Activated B cell treated with CpG ODN at 0.5 μM for 24 hours (primary cell): ENCODE measurements around the gene COL23A1. TPM values are rescaled to one million over a fixed set of nuclear protein-coding genes. Genes with fewer than 3 reads are reported as not detected.

ENCODE experiments used
- ATAC-seq: fragments of 200-7000 bp; cut with Tn5 transposase; one replicate; pipeline ENCODE4 v1.10.0; 2021; ENCODE audit warnings: low read depth, mild to moderate bottlenecking, moderate library complexity
- CTCF ChIA-PET: fragments of 350-600 bp; sonication (Branson Sonifier 250); formaldehyde crosslinking; loops from one replicate; lab custom pipeline; 2021; ENCODE audit warnings: antibody characterized with exemption; lab: Charles Lee
- POLR2A ChIA-PET: fragments of 350-600 bp; sonication (Branson Sonifier 250); formaldehyde crosslinking; loops from one replicate; lab custom pipeline; 2021; ENCODE audit warnings: antibody characterized with exemption; lab: Charles Lee
- DNase-seq: peaks from one replicate; pipeline ENCODE4 v3.0.0; 2022
- H3K27ac Mint-ChIP-seq: one replicate; pipeline ENCODE4 v1.8.0; 2020; ENCODE audit warnings: mixed read lengths
- H3K27me3 Mint-ChIP-seq: one replicate; pipeline ENCODE4 v1.8.0; 2021; ENCODE audit warnings: mixed read lengths
- H3K36me3 Mint-ChIP-seq: one replicate; pipeline ENCODE4 v1.8.0; 2021; ENCODE audit warnings: low read depth, mixed read lengths
- H3K4me1 Mint-ChIP-seq: one replicate; pipeline ENCODE4 v1.8.0; 2021; ENCODE audit warnings: mixed read lengths
- H3K4me3 Mint-ChIP-seq: one replicate; pipeline ENCODE4 v1.8.0; 2020; ENCODE audit warnings: mild to moderate bottlenecking, mixed read lengths
- H3K9me3 Mint-ChIP-seq: one replicate; pipeline ENCODE4 v1.8.0; 2020; ENCODE audit warnings: mixed read lengths
- CTCF ChIP-seq: fragments of 200-600 bp; IDR thresholded peaks from one replicate; pipeline ENCODE4 v1.8.0; 2022; ENCODE audit warnings: antibody characterized with exemption, mild to moderate bottlenecking
- intact Hi-C: fragments of 100-400 bp; cut with micrococcal nuclease; formaldehyde crosslinking; loops from one replicate; pipeline ENCODE4 v1.15.1; 2024
- total RNA-seq: library from RNA; stranded (reverse); gene quantifications from 2 replicates; pipeline ENCODE4 v1.2.3, GENCODE V29; 2022

Gene COL23A1
- total RNA-seq, 1 donor from 2014 or later = not detected

GRCh38 chr5:178366998-178367735, 223.0 kb downstream of the COL23A1 start:
- H3K9me3 Mint-ChIP-seq = peaks cover 5% of the 10 kb centered on the region
- no peak for ATAC-seq
- H3K4me1 Mint-ChIP-seq = no peaks in the 10 kb centered on the region
- intact Hi-C loops = no loop called here
- H3K27ac Mint-ChIP-seq = no peak overlapping the region
- H3K36me3 Mint-ChIP-seq = no peaks in the 10 kb centered on the region
- no peak overlapping the region for H3K4me3 Mint-ChIP-seq
- TF ChIP-seq CTCF = no peak
- ChIA-PET CTCF (no interaction called here), POLR2A (no interaction called here)
- no peak for DNase-seq
- peaks cover 1% of the 10 kb centered on the region for H3K27me3 Mint-ChIP-seq

- no peak for DNase-seq
- no peaks in the 10 kb centered on the region for H3K36me3 Mint-ChIP-seq
- ATAC-seq = no peak
- H3K4me3 Mint-ChIP-seq = no peak overlapping the region
- no peak overlapping the region for H3K27ac Mint-ChIP-seq
- ChIA-PET POLR2A (no interaction called here), CTCF (no interaction called here)
- no peak for TF ChIP-seq CTCF
- no peaks in the 10 kb centered on the region for H3K4me1 Mint-ChIP-seq
- no peaks in the 10 kb centered on the region for H3K27me3 Mint-ChIP-seq
- peaks cover 5% of the 10 kb centered on the region for H3K9me3 Mint-ChIP-seq
- intact Hi-C loops = no loop called here
Observed at GRCh38 chr5:178365501-178366440, 224.4 kb downstream of the COL23A1 start.

- H3K27ac Mint-ChIP-seq = no peak overlapping the region
- ATAC-seq (no peak), DNase-seq (no peak)
- TF ChIP-seq CTCF = no peak
- H3K4me1 Mint-ChIP-seq = no peaks in the 10 kb centered on the region
- no peaks in the 10 kb centered on the region for H3K27me3 Mint-ChIP-seq
- H3K9me3 Mint-ChIP-seq = peaks cover 2% of the 10 kb centered on the region
- intact Hi-C loops = no loop called here
- H3K4me3 Mint-ChIP-seq = no peak overlapping the region
- ChIA-PET POLR2A (no interaction called here), CTCF (no interaction called here)
- H3K36me3 Mint-ChIP-seq = no peaks in the 10 kb centered on the region
Observed at GRCh38 chr5:178364326-178364675, 225.9 kb downstream of the COL23A1 start.

GRCh38 chr5:178363501-178364325, 226.5 kb downstream of the COL23A1 start:
- ChIA-PET POLR2A (no interaction called here), CTCF (no interaction called here)
- ATAC-seq (no peak), DNase-seq (no peak)
- H3K27ac Mint-ChIP-seq = no peak overlapping the region
- intact Hi-C loops = no loop called here
- no peak overlapping the region for H3K4me3 Mint-ChIP-seq
- no peak for TF ChIP-seq CTCF
- no peaks in the 10 kb centered on the region for H3K4me1 Mint-ChIP-seq
- no peaks in the 10 kb centered on the region for H3K9me3 Mint-ChIP-seq
- no peaks in the 10 kb centered on the region for H3K36me3 Mint-ChIP-seq
- no peaks in the 10 kb centered on the region for H3K27me3 Mint-ChIP-seq
